ENCODE results near the gene DLG5.

Gene DLG5

DNA sequence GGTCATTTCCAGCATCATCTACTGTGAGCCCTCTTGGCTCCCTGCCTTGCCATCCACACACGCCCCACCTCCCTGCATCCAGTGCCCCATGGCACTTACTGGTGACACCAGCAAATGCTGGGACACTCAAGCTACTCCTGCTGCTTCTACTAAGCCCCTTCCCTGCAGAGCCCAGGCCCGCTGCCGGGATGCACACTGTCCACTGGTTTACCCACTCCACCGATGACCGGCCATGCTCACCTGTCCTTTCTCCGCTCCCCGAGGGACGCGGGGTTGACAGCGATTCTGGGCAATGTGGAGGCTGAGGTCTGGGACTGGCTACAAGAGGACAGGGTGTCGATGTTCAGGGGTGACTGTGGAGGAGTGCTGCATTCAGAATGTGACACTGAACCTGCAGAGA, 110.2 kb downstream of the DLG5 start:
- no peak for DNase-seq

DNA sequence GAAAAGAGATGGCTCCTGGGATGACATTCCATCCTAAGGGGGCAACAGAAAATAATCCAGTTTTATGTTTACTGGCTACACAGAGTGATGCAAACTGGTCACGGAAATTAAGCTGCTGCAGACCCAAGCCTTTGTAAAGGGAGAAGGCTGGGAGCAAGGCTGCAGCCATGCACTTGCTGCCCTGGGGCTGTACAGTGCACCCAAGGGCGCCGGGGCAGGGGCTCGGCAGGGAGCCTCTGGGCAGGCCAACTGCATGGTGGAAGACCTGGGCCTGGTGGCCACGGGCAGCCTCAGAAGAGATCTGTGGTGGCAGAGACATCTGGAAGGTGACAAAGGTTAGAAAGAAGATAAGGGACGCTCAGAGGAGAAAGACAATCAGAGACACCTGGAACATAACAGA, 113.8 kb downstream of the DLG5 start:
- no peak for DNase-seq

DNA sequence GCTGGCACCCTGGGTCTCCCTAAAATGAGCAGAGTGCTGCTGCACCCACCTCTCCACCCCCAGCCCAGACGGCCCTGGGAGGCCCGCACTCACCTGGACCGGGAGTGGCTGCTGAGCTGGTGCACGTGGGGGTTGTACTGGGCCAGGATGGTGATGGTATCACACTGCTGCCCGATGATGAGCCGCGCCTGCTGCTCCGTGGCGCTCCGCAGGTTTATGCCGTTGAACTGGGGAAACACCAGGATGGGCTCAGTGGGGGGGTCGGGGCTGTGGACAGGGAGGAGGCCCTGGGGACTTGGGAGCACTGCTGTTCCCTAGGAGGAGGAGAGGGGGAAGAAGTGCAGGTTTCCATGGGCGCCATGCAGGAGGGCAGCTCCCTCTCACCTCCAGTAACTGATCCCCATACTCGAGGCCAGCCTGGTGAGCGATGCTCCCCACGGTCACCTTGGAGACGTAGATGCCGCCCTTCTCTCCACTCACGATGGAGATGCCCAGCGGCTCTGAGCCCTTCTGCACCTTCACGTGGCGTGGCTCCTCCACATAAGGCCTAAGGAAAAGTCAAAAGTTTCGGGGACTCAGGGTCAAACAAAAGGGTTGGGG, 114.6 kb downstream of the DLG5 start:
- DNase-seq = no peak

DNA sequence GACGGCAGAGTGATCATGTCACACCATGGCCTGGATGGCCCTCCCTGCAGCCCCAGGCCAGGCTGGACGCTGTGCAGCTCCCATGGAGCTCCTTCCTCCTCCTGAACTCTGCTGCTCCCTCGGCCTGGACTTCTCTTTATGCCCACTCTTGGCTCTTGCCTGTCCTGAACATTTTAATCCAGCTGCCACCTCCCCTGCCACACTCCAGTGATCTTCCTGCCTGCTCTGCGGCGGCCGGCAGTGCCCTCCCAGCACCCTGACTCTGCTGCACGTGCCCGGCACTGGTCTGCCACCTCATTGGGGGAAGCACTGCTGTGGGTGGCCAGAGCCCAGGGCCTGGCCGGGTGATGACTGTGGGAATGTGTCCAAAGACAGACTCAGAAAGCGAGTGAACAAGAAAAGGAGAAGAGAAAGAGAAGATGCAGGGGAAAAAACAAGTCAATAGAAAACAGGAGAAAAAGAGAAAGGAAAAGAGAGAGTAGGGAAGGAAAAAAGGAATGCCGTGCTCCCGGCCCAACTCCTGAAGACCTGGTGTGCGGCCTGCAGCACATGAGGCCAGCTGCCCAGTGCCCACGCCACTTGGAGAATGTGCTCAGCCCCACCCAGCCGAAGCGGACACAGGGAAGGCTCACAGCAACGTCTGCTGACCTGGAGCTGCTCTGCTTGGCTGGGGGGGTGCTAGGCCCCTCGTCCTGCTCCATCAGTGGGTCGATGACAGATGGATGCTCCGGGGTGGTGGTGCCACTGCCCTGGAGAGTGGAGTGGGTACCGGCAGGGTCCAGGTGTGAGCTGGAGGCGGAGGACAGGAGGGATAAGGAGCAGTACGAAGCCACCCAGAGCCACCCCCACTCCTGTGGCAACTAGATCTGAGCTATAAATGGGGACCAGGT, 115.9 kb downstream of the DLG5 start:
- no peak for DNase-seq

DNA sequence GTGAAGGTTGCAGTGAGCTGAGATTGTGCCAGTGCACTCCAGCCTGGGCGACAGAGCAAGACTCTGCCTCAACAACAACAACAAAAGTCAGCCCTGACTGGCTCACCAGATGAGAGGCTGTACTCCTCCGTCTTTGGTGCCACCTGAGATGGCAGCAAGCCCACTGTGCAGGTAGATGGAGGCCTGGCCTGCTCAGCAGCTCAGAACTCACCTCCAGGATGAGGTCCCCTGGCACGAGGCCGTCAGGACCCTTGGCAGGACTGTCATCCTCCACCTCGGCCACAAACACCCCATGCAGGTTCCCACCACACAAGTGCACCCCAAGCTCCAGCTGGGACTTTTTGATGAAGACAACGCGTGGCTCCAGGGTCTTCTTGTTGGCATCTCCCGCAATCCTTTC, 117.2 kb downstream of the DLG5 start:
- DNase-seq = no peak

DNA sequence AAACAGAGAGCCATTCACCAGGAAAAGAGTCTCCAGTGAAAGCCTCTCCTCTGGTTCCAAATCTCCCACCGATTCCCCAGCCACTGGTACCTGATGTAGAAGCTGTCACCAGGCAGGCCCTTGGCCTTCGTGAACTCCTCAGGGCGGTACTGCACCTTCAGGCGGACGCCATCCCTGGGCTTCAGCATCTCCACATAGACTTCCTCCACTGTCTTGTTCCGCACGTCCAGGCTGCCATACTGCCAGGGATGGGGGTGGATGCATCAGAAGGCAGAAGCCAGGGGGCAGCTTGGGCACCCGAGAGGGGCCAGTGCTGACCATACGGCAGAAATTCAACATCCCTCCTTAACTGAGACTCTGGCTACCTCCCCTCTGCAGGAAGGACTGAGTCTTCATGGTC, 118.8 kb downstream of the DLG5 start:
- no peak for DNase-seq

DNA sequence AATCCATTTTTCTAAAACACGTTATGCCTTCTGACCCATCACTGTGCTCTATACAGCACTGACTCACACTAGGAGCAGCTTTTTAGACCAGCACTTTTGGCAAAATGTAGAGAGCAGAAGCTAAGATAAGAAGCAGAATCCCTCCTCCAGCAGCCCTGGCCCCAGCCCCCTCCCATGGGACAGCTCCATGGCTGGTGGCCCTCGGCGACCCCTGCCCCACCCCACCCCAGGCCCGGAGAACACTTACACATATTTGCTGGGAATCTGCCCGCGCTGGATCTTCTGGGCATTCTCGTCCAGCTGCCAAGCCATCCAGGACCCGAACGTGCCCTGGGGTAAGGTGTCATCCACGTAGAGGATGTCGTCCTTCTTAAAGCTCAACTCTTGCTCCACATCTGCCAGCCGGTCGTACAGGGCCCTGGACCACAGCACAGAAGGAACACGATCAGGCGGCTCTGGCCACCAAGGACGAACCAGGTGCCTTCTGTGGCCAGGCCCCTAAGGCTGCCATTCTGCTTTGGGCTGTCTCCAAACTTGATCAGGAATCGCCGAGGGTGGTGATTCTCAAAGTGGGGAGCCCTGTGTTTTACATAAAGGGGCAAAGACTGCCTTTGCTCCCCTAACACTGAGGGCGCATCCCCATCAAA, 119.9 kb downstream of the DLG5 start:
- DNase-seq = no peak

DNA sequence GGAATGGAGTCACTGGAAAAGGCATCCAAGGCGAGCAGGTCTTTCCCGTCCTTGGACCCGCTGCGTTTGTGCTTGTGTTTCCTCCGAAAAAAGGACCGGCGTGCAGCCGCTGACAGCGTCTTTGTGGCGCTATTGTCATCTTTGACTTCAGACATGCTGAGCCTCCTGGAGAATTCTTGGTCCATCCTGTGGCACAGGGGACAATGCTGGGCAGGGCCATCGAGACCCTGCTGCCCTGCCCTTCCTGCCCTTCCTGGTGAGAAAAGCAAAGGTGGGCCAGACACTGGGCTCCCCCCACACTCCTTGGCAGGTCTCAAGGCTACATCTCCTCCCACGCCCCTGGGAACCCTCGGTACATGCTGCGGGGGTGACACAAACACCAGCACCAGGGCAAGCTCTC, 120.9 kb downstream of the DLG5 start:
- DNase-seq = no peak

DNA sequence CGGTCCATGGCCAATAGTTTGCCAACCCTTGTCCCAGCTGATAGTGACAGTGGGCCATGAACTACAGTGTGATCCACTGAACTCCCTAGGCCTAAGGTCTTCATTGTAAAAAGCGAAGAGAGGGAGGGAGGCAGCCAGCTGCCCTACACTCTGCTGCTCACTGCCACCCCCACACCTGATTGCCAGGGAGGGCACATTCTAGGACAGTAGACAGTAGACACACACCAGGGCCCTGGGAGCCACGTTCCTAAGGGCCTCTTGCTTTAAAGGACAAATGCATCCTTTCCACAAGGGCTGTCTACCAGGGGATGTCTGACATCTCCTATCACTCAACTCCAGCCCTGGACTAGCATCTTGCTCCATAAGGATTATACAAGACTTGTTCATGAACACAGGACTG, 122.2 kb downstream of the DLG5 start:
- DNase-seq = no peak

DNA sequence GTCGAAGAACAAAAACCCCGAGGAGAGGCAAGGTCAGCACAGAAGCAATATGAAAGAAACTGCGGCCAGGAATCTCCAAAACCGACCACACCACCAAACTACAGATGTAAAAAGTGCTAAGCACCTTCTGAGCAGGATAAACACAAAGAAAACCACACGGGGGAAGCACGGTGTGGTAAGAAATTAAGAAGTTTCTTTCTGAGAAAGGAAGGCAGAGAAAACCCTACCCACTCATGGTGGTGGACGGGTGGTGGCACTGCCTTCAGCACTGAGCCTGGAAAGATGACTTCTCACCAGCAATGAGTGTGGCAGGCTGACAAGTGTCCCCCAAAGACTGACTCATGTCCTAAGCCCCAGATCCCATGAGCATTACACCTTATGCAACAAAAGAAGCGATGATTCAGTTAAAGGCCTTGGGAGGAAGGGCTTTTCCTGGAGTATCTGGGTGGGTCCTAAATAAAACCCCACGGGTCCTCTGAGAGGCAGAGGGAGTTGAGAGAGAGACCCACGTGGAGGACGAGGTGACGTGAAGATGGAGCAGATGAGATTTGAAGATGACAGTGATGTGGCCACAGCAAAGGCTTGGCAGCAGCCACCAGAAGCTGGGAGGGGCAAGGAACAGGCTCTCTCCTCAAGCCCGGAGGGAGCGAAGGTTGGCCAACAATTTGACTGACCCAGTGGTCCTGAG, 124.9 kb downstream of the DLG5 start:
- peak; percentile 79 for DNase-seq

DNA sequence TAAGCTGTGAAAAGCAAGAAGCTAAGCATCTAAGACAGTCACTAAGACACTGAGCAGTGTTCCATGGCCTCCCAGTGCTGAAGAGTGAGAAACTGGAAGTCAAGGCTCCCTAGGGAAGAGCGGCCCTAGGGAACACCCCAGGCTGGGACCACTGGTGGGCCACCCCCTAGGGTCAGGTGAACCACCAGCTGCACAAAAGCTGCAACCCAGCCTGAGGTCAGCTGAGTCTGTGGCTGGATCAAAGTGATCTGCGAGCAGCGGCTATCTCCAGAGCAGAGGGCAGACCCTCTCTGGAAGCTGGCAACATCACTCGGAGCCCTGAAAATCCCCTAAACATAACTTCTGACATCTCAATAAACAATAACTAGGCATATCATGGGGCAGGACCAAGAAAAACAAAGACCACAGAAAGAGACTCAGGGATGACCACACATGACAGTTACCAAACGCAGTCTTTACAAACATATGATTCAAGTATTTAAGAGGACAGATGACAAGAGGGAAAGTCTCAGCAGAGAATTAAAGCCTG, 125.8 kb downstream of the DLG5 start:
- DNase-seq = no peak

DNA sequence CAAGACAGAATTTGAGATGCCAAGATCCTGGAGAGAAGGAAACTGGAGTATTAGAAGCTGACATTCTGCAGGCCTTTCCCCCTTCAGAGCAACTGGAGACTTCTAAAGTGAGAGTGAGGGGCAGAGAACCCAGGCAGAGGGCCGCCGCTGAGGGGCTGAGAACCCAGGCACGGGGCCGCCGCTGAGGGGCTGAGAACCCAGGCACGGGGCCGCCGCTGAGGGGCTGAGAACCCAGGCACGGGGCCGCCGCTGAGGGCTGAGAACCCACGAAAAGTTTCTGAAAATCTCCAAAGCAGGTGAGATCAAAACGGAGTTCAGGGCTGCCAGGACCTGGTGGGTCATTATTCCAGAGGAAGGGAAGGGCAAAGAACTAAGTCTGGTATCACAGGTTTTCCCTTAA, 126.2 kb downstream of the DLG5 start:
- no peak for DNase-seq

DNA sequence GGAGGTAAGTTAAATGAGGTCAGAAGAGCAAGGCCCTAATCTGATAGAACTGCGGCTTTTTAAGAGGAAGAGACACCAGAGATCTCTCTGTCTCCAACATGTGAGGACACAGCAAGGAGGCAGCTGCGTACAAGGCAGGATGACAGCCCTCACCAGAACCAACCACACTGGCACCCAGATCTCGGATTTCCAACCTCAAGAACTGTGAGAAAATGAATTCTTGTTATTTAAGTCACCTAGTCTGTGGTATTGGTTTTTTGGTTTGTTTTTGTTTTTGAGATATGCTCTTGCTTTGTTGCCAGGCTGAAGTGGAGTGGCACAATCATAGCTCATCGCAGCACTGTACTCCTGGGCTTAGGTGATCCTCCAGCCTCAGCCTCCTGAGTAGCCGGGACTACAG, 127.2 kb downstream of the DLG5 start:
- DNase-seq = peak; percentile 55

DNA sequence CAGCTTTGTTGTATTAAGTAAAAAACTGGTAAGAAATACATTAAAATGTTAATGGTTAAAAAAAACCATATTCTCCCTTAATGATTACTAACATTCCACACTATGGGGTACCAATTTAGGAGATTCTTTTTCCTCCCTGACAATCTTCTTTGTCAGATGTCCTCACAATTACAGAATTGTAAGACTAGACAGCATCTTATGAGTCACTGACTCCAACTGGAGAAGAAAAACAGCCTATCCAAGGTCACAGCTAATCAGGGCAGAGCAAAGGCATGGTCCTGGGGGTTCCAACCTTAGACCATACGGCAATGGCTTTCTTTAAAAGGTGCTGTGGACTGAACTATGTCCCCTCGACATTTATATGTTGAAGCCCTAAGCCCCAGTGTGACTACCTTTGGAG, 127.6 kb downstream of the DLG5 start:
- no peak for DNase-seq

DNA sequence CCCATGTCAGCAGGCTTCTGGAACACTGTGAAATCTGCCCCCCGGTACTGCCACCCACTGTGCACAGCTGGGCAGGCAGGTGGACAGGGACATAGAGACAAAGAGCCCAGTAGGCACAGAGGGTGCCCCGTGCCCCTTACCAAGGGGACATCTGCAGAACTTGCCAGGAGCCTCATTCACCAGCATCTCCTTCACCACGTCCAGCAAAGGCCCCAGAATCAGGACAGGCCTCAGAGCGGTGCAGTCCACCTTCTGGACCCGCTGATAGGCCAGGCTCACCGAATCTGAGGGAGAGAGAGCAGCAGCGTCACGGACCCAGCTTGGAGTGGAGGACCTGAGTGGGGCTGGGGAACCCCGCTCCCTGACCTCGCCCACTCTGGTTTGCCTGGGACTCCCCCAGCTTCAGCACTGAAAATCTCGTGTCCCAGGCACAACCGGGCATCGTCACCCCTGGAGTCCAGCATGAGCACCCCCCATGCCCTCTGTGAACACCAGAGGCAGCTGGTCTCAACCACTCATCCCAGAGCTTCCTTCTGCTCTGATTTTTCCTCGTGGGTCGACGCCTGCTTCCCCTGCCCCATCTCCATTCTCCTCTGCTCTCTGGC, 130.1 kb downstream of the DLG5 start:
- DNase-seq = no peak

DNA sequence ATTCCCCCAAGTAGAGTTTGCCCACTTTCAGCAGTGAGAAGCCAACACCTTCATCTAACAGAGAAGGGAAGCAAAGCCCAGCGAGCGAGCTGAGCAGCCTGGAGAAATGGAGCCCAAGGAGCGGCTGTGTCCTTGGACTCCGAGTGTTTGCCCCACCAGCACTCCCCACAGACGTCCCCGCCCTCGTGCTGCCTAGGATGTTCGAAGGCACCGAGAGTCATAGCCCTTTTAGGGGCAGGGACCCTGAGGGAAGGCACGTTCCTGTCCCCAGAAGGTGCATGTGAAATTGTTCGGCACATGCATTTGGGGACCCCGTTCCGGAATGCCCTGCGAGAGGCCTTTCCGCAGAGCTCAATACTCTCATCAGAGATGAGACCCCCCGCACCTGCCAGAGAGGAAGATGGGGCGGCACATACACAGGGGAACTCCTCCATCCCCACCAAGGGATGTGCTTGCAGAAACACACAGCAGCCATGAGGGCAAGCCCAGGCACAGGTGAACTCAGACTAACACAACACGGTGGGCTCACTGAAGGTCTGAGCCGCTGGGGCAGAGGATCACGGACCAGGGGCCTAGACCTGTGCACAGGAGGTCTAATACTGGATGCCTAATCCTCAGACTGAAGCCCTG, 131.0 kb downstream of the DLG5 start:
- no peak for DNase-seq

DNA sequence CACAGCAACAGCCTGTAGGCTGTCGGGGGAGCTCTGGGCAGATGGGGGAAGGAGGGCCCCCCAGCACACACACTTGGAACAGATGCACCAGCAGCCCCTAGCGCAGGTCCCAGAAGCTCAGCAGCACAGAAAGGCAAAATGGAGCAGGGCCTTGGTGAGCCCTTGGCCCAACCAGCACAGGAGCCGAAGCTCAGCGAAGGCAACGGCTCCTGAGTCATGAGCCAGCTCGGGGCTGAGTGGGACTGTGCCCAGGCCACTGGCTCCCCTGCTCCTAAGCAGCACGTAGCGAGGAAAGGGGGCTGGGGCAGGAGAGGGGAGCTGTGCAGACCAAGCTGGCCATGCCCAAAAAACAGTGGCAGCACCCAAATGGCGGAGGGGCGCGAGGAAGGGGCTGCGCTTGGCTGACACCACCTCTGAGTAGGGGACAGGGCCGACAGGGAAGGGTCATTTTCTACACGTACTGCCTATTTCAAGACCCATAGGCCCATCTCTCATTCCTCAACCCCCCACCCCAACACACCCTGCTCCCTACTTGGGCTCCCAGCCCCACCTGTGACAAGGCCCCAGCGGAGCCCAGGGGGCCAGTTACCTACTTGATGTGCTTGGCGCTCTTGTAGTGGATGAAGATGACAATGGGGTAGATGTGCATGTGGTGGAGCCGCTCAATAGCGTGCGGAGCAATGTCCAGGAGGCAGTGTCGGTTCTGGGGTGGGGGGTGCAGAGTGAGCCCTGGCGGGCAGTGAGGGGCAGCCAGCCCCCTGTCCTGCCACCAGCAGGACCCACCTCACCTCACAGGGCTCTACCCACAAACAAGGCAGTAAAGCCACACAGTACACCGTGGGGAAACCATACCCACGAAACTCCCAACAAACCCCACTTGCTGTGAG, 132.1 kb downstream of the DLG5 start:
- DNase-seq = no peak

DNA sequence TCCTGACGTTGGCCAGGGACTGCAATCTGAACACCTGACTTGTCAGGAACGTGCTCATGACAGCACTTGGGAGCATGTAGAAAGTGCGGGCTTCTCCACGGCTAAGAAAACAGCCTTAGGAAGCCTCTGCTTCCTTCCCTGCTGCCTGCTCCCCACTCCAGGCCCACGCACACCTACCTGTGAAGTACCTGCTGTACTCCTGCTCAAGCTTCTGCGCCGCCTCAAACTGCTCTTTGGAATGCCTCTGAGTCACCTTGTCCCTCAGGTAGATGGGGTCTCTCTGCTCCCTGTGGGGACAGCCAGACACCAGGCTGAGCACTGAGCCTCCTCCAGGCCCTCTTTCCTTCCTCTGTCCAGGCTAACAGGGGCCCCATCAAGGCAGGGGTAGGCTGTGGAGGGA, 132.7 kb downstream of the DLG5 start:
- no peak for DNase-seq

DNA sequence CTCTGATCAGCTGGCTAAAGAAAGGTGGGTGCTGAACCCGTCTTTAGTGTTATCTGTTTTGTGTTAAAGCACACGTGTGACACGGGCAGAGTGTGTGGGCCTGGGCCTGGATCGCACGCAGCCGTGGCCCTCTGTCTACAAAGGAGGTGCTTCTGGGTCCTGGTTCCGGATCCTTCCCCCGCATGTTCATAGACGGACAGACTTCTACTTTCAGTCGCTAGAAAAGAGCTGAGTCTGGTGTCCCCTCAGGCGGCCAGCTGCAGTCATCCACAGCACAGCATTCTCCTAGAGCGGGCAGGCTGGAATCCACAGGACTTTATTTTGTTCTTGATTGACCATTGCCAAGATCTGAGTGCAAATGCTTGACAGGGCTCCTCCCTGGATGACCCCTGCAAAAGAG, 134.4 kb downstream of the DLG5 start:
- DNase-seq = no peak

DNA sequence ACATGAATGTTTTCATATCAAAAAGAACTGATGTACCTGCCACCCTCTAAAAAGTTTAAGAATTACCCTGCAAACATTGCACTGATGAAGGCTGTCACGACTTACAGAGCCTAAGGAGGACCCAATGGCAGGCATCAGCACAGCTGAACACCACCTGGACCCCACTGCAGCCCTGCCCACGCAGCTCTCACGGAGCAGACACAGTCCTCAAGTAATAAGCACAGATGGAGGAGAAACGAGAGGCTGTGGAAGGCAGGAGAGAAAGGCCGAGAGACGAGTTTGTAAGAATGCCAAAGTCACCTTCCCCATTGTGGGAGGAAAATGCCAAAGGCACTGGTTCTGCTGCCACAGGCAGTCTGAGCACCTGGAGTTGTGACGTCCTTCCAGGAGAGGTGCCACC, 135.0 kb downstream of the DLG5 start:
- no peak for DNase-seq

DNA sequence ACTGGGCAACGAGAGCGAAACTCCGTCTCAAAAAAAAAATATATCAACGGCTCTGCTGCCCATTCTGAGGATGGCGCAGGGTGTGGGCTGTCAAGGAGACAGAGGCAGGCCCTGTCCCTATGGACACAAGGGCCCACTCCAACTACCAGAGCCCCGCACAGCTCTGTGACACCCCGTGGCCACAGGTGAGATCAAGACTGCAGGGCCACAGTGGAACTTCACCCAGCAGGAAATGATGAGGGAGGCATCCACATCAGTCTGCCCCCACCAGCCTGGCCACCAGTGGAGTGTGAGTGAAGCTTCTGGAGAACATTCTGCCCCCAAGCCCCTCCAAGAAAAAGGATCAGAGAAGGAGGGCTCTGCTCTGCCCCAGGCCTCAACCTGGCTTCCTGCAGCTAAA, 136.7 kb downstream of the DLG5 start:
- DNase-seq = no peak
